Right cardiac atrium (tissue), 5 donors: Measurements from ENCODE around the gene TEAD1. TPM values are rescaled to one million over a fixed set of nuclear protein-coding genes. Genes with fewer than 3 reads are reported as not detected.
"Not testable (repeated sequence)": the region's sequence is repeated elsewhere in the genome, so short reads cannot be mapped to it uniquely, and the experiment has no call there.

Source experiments
- ATAC-seq, 2 donors: fragments of 200-7000 bp; cut with Tn5 transposase; one replicate each; pipeline versions ENCODE4 v1.8.0 to v1.9.1; 2020; ENCODE audit warnings: moderate library complexity in 2 of 2, mild to moderate bottlenecking in 1 of 2
- DNase-seq, 3 donors: peaks; one replicate each; pipeline ENCODE4 v3.0.0-alpha.2; 2020
- H3K27ac ChIP-seq: one replicate; pipeline ENCODE4 v1.5.1; 2013; ENCODE audit warnings: mild to moderate bottlenecking, low read length, control low read depth, moderate library complexity
- H3K27me3 ChIP-seq: one replicate; pipeline ENCODE4 v1.6.1; 2013; ENCODE audit not compliant: control insufficient read depth, insufficient read depth
- H3K4me1 ChIP-seq: one replicate; pipeline ENCODE4 v1.6.1; 2013; ENCODE audit warnings: low read length; ENCODE audit not compliant: control insufficient read depth, insufficient read depth
- H3K4me3 ChIP-seq: one replicate; pipeline ENCODE4 v1.5.1; 2013; ENCODE audit warnings: low read length, control low read depth
- H3K9me3 ChIP-seq: one replicate; pipeline ENCODE4 v1.6.1; 2013; ENCODE audit warnings: low read length; ENCODE audit not compliant: control insufficient read depth
- WGBS: extraction: QIAGEN DNeasy Blood & Tissue Kit; methylation state at CpG from one replicate; pipeline ENCODE4 v1.1.7; 2013; 5-methylcytosine and 5-hydroxymethylcytosine counted together
- intact Hi-C, 4 donors: fragments of 100-400 bp; cut with DNase I; formaldehyde crosslinking; loops; one replicate each; pipeline versions ENCODE4 v1.11.0 to v1.14.0; 2022 to 2023
- polyA plus RNA-seq: library from polyadenylated mRNA; stranded (reverse); fragments of 200-250 nt; gene quantifications from one replicate; pipeline ENCODE4 v1.2.3, GENCODE V29; 2013
- total RNA-seq, 4 donors: library from RNA; stranded (reverse); fragmentation: NEBNext Ultra II Directional; extraction: Animal tissue kit (Norgen Biotek cat#: 25700); gene quantifications; one replicate each; pipeline ENCODE4 v1.2.1, GENCODE V29; 2021
- donor health status: healthy with polysubstance abuse.
- donor health status: DM: no; HTN: yes; CAD: no.
- donor health status: DM: no; HTN: no; CAD: no.
- donor health status: DM: no; HTN: yes; CAD: no; lungs with severe emphysema.
- donor health status: DM: yes; HTN: yes; CAD: no.

TEAD1 gene
- total and polyA plus RNA-seq, 5 donors, result 19.7 to 105 (median 96.5) TPM

GRCh38 chr11:12868315-12869073, 194.3 kb downstream of the TEAD1 start:
- Histone ChIP-seq H3K9me3 (no peaks in the 10 kb centered on the region), H3K4me3 (no peak overlapping the region), H3K4me1 (peaks cover 17% of the 10 kb centered on the region), H3K27me3 (no peaks in the 10 kb centered on the region), H3K27ac (no peak overlapping the region)
- 77% methylated on average over 3 of the region's 3 CpGs for WGBS
- intact Hi-C loops, result no loop called here
- DNase-seq (no peak), ATAC-seq (peak in 1 of 2 donors; percentile 22)

GRCh38 chr11:12871241-12871640, 197.0 kb downstream of the TEAD1 start:
- H3K27me3 ChIP-seq, result no peaks in the 10 kb centered on the region
- H3K27ac ChIP-seq, result no peak overlapping the region
- intact Hi-C loops, result no loop called here
- no peak for ATAC-seq
- H3K9me3 ChIP-seq, result no peaks in the 10 kb centered on the region
- no peak for DNase-seq
- WGBS, result 76% methylated on average over 2 of the region's 2 CpGs
- H3K4me3 ChIP-seq, result no peak overlapping the region
- peaks cover 14% of the 10 kb centered on the region for H3K4me1 ChIP-seq

GRCh38 chr11:12871788-12872321, 197.6 kb downstream of the TEAD1 start:
- peaks cover 16% of the 10 kb centered on the region for H3K4me1 ChIP-seq
- DNase-seq (no peak), ATAC-seq (no peak)
- no peak overlapping the region for H3K4me3 ChIP-seq
- WGBS, result 93% methylated on average over 11 of the region's 11 CpGs
- no peaks in the 10 kb centered on the region for H3K9me3 ChIP-seq
- intact Hi-C loops, result no loop called here
- no peak overlapping the region for H3K27ac ChIP-seq
- H3K27me3 ChIP-seq, result no peaks in the 10 kb centered on the region

GRCh38 chr11:12876340-12876739, 202.1 kb downstream of the TEAD1 start:
- no peak for DNase-seq
- Histone ChIP-seq H3K4me1 (peaks cover 7% of the 10 kb centered on the region), H3K4me3 (no peak overlapping the region), H3K9me3 (no peaks in the 10 kb centered on the region), H3K27ac (no peak overlapping the region), H3K27me3 (no peaks in the 10 kb centered on the region)
- no peak for ATAC-seq
- 75% methylated on average over 5 of the region's 5 CpGs for WGBS
- intact Hi-C loops, result no loop called here

- no peak overlapping the region for H3K27ac ChIP-seq
- ATAC-seq (no peak), DNase-seq (no peak)
- no peaks in the 10 kb centered on the region for H3K27me3 ChIP-seq
- WGBS, result 70% methylated on average over 5 of the region's 5 CpGs
- H3K4me1 ChIP-seq, result peaks cover 4% of the 10 kb centered on the region
- intact Hi-C loops, result no loop called here
- no peaks in the 10 kb centered on the region for H3K9me3 ChIP-seq
- no peak overlapping the region for H3K4me3 ChIP-seq
These were observed 202.8 kb downstream of the TEAD1 start for GRCh38 chr11:12876988-12877387.

- H3K27me3 ChIP-seq, H3K9me3 ChIP-seq, ATAC-seq, H3K27ac ChIP-seq, H3K4me3 ChIP-seq, intact Hi-C loops, DNase-seq, H3K4me1 ChIP-seq: not testable (repeated sequence)
- WGBS, result 88% methylated on average over 4 of the region's 4 CpGs
These were observed 203.3 kb downstream of the TEAD1 start for GRCh38 chr11:12877508-12877907.

- intact Hi-C loops, result loop anchor here in 2 of 4 donors (10.0 kb wide), 1 partner anchor 56 kb away; no protein-coding TSS in a partner anchor
These were observed 206.1 kb downstream of the TEAD1 start for GRCh38 chr11:12880327-12880726.

GRCh38 chr11:12882670-12883069, 208.4 kb downstream of the TEAD1 start:
- 72% methylated on average over 5 of the region's 5 CpGs for WGBS
- DNase-seq (no peak), ATAC-seq (no peak)
- intact Hi-C loops, result loop anchor here in 2 of 4 donors (10.0 kb wide), 1 partner anchor 58 kb away; no protein-coding TSS in a partner anchor
- H3K4me1 ChIP-seq, result peaks cover 5% of the 10 kb centered on the region
- no peak overlapping the region for H3K27ac ChIP-seq
- no peaks in the 10 kb centered on the region for H3K27me3 ChIP-seq
- H3K4me3 ChIP-seq, result no peak overlapping the region
- H3K9me3 ChIP-seq, result no peaks in the 10 kb centered on the region

More at GRCh38 chr11:12880327-12880726, 206.1 kb downstream of the TEAD1 start:
- ATAC-seq, result no peak
- Histone ChIP-seq H3K4me1 (peaks cover 4% of the 10 kb centered on the region), H3K9me3 (no peaks in the 10 kb centered on the region), H3K27me3 (no peaks in the 10 kb centered on the region), H3K4me3 (no peak overlapping the region), H3K27ac (no peak overlapping the region)
- 95% methylated on average over 6 of the region's 6 CpGs for WGBS
- DNase-seq, result no peak

- Histone ChIP-seq H3K4me3 (no peak overlapping the region), H3K4me1 (peaks cover 5% of the 10 kb centered on the region), H3K27ac (no peak overlapping the region), H3K27me3 (no peaks in the 10 kb centered on the region), H3K9me3 (no peaks in the 10 kb centered on the region)
- WGBS, result 90% methylated on average over 5 of the region's 5 CpGs
- no peak for DNase-seq
- intact Hi-C loops, result loop anchor here in 3 of 4 donors (5.0 to 10.0 kb wide), 2 partner anchors 60 to 208 kb away; no protein-coding TSS in a partner anchor
- no peak for ATAC-seq
These were observed 210.6 kb downstream of the TEAD1 start for GRCh38 chr11:12884751-12885318.

- no peak overlapping the region for H3K27ac ChIP-seq
- intact Hi-C loops, result loop anchor here in 3 of 4 donors (5.0 to 10.0 kb wide), 2 partner anchors 61 to 208 kb away; no protein-coding TSS in a partner anchor
- no peak overlapping the region for H3K4me3 ChIP-seq
- peaks cover 11% of the 10 kb centered on the region for H3K4me1 ChIP-seq
- H3K27me3 ChIP-seq, result no peaks in the 10 kb centered on the region
- ATAC-seq (no peak), DNase-seq (no peak)
- H3K9me3 ChIP-seq, result no peaks in the 10 kb centered on the region
- WGBS, result 70% methylated on average over 8 of the region's 8 CpGs
These were observed 211.6 kb downstream of the TEAD1 start for GRCh38 chr11:12885717-12886239.

- intact Hi-C loops, result loop anchor here in 3 of 4 donors (5.0 to 10.0 kb wide), 2 partner anchors 62 to 209 kb away; no protein-coding TSS in a partner anchor
- Histone ChIP-seq H3K4me1 (peaks cover 11% of the 10 kb centered on the region), H3K9me3 (no peaks in the 10 kb centered on the region), H3K27me3 (no peaks in the 10 kb centered on the region), H3K27ac (no peak overlapping the region), H3K4me3 (no peak overlapping the region)
- ATAC-seq, result no peak
- no peak for DNase-seq
These were observed 212.3 kb downstream of the TEAD1 start for GRCh38 chr11:12886508-12886907.
